DOHH2 (cell line): ENCODE results near the gene NDUFV2.
"Not testable (repeated sequence)": the region's sequence is repeated elsewhere in the genome, so short reads cannot be mapped to it uniquely, and the experiment has no call there.

Experiments
- CTCF ChIP-seq: fragments of 200-600 bp; sonication (generic); IDR thresholded peaks from one replicate; pipeline ENCODE4 v1.5.1; 2014; ENCODE audit warnings: antibody characterized with exemption, mild to moderate bottlenecking, low read depth, low read length; ENCODE audit not compliant: poor library complexity, severe bottlenecking
- EZH2phosphoT487 ChIP-seq: fragments of 200-600 bp; sonication (generic); IDR thresholded peaks from 2 replicates; pipeline ENCODE4 v1.6.1; 2017; ENCODE audit warnings: borderline replicate concordance, mild to moderate bottlenecking, antibody characterized with exemption, low read length, moderate library complexity, mixed read lengths

GRCh38 chr18:9165883-9166282 lies 63.4 kb downstream of the NDUFV2 start:
- not testable (repeated sequence) for TF ChIP-seq CTCF, EZH2phosphoT487
